IPS-NIHi11 (cell line): ENCODE data around the gene SLAMF8.
A peak's percentile ranks its signal among the peaks of the same experiment; 100 is the strongest.

Experiments
- DNase-seq: peaks from one replicate; pipeline ENCODE4 v3.0.0; 2012; ENCODE audit warnings: mixed read lengths, low spot score

SLAMF8 gene

DNA sequence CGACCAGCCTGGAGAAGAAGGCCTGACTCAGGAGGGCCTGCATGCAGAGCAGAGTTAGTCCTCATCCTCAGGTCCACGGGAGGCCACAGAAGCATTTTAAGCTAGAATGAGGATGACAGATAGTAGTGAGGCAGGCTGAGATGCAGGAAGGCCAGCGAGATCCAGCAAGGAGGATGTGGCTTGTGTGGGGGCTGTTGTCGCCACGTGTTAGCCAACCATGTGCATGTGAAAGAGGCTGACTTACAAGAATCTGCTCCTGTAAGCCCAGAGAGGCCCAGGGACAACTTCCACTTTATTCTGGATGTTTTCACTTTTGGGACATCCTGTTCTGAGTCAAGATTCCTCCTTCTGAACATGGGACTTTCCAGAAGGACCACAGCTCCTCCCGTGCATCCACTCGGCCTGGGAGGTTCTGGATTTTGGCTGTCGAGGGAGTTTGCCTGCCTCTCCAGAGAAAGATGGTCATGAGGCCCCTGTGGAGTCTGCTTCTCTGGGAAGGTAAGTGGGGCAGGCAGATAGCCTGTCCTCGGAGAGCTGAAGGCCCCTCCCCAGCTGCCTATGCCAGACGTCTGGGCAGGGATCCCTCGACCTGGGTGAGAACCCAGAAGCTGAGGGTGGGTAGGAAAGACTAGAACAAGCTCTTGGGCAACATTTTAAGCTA lies at the start of gene SLAMF8:
TSS of gene SLAMF8 (plus strand) at position 433 of the 661 bp plus-strand sequence. CDS start at position 459, 26 bp downstream.
- DNase-seq: no peak

DNA sequence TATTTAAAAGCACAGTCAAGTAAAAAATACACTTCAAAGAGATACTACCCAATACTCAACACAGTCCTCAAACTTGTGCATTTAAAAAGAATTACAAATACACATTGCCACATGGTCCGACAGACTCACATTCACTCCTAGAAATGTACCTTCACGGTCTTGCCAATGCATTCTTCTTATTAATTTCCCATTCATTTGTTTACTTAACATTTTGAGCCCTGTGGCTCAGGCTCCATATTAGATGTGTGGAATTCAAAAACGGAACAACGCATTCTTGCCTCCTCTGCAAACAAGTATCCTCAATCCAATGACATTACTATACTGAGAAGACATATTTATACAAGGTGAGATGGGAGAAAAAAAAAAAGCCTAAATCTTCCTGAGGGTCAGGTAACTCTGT lies 48.4 kb upstream of the SLAMF8 start:
- DNase-seq: no peak

DNA sequence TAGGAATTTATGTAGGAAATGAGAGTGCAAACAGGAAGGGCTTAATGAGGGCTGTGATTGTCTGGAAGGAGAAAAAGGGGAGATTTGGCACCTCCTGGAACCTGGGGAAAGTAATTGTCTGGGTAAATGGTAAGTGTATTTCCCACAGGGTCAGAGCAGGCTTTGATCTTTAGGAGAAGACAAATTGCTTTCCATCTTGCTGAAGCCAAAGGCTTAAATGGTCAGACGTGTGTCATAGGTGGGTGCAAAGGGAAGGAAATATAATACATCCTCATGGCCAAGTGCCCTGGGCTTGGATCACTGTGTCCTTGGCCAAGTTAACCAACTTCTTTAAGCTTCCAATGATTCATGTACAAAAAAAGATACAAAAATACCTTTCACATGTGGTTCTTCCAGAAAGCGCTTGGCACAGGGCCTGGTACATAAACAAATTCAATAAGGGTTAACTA lies 47.2 kb upstream of the SLAMF8 start:
- DNase-seq: no peak

DNA sequence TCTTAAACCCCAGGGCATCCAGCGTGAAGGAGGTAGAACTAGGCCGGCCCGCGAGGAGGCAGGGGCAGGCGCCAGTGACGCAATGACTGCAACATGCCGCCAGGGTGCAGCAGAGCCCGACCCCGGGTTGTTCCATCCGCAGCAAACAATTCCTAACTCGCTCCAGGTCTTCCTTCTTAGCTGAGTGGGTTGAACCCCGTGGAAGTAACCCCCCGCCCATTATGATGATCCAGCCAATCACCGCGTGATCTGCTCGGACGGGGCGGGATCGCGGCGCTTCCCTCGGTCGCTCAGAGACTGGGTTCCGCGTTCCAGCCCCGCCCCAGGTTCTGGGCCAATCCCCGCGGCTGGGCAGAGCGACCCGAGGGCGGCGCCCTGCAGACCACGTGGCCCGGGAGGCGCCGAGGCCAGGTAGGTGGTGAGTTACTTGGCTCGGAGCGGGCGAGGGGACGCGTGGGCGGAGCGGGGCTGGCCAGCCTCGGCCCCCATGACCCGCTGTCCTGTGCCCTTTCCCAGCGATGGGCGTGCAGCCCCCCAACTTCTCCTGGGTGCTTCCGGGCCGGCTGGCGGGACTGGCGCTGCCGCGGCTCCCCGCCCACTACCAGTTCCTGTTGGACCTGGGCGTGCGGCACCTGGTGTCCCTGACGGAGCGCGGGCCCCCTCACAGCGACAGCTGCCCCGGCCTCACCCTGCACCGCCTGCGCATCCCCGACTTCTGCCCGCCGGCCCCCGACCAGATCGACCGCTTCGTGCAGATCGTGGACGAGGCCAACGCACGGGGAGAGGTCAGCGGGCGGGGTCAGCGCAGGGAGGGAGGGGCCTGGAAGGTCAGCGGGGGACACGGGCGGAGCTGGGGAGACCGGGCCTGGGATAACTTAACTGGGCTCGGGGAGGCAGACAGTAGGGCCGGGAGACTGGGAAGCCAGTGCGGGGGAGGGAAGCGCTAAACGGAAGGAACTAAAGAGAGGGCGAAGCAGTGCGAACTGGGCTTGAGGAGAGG lies 45.8 kb upstream of the SLAMF8 start, which contains the start of gene DUSP23:
TSS of gene DUSP23 (plus strand) at position 380 of the 1,000 bp plus-strand sequence. CDS start at position 519, 139 bp downstream.
- peak; percentile 95 for DNase-seq

DNA sequence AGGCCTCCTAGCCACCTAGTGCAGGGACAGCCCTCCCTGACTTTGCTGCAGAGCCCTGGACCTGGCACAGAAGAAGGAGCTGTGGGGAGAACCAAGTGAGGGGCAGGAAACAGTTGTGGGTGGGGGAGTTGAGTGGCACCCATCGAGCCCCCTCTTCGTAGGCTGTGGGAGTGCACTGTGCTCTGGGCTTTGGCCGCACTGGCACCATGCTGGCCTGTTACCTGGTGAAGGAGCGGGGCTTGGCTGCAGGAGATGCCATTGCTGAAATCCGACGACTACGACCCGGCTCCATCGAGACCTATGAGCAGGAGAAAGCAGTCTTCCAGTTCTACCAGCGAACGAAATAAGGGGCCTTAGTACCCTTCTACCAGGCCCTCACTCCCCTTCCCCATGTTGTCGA lies 44.7 kb upstream of the SLAMF8 start:
- DNase-seq: no peak

DNA sequence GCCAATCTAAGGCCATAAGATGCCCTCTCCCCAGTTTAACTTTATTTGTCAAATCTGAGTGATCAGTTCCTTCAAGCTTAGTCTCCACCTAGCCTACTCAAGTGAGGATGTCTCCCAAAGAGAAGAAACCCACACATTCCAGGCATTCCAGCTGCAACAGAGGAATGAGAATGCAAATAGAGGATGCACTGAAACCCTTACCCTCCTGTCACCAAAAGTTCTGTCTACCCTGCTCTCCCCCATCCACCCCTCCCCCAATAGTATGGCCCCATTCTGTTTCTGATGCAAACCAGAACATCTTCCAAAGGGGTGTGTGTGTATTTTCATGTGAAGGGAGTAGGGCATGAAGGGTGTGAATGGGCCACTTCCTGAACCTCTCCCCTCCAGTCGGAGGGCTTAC lies 42.9 kb upstream of the SLAMF8 start:
- peak; percentile 13 for DNase-seq

DNA sequence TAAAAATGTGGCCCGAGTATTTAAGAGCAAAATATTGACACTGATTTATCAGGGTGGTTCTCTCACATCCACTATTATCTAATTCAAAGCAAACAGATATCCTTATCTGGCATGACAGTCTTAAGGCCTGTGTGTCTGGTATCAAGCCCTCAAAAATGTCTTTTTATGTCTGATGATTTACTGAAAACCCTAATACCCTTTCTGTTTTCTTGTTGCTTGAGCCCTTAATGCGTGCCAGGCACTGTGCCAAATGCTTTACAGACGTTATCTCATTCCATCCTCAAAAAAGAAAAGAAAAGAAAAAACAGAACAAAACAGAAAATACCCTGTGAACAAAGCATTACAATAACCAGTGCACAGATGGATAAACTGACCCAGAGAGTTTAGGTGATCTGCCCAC lies 40.2 kb upstream of the SLAMF8 start:
- no peak for DNase-seq

DNA sequence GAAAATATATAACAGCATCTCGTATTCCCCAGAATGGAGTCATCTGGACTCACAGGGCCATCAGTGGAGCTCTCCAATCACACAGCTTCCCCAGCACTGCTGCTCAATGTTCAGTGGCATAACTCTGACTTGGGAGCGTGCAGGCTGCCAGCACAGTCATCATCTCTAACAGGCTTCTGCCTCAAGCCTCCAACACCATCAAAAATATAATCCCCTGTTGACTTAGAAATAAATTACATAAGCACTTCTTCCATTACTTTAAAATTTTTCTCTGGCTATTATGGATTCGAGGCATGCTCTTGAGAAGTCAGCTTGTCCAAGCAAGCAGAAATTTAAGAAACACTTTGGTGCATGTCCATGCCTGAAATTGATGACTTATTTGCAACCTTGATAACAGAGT lies 39.7 kb upstream of the SLAMF8 start:
- no peak for DNase-seq

DNA sequence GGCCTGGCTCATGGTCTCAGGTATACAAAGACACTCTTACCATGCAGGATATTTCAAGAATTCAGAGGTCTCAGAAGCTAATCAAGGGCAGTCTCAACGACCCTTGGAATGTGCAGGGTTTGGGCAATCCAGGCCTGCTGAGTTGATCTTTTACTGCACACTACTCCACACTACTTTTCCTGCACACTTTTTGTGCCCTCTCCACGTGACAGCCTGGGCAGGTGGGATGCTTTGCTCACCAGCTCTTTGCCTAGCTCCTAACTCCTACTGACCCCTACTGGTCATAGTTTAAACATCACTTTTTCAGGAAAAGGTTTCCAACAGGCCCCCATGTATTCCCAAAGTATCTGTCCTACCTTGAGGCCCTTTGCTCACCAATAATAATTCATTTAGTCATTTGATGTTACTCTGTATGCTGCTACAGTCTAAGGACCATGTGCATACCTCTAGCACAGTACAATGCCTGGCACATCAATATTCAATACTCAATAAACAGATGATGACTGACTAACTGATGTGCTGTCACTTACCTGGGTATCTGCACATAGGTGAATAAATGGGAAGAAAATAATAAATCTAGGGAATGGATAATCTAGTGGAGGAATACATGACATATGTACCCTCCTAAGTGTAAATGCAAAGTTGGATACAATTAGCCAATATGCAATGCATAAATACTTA lies 36.3 kb upstream of the SLAMF8 start:
- DNase-seq: peak; percentile 80

DNA sequence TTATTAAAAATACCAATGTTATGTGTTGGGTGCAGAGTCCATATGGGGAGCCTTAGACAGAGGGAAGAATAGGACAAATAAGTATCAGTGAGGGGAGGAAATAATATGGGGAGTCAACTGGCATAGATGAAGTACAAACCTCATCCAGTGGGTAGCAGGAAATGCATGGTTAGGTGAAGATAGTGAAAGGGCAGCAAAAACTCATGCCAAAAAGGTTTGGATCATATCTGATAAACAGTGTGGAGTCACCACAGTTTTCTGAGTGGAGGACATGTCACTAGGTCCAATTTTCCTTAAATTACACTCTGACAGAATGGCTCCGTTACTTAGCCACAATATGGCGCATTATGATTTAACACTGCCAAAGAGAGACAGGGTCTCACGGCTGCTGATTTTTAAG lies 35.6 kb upstream of the SLAMF8 start:
- DNase-seq: no peak

DNA sequence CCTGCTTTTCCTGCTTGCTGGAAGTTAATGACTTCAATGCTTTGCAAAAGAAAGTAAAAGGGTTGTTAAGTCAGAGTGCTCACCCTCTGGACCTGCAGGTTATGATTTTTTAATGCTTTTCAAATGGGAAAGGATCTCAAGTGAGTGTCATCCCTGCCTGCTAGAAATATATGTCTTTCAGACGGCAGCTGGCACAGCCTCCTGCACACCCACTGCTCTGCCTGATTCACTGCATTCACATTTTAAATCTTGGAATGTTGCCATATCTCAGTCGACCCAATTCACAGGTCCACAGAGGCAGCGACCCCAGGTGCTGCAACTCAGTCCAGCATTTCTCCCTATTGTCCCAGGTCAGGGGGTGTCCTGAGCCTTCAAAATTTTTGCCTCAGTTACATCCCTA lies 35.2 kb upstream of the SLAMF8 start:
- DNase-seq: no peak

DNA sequence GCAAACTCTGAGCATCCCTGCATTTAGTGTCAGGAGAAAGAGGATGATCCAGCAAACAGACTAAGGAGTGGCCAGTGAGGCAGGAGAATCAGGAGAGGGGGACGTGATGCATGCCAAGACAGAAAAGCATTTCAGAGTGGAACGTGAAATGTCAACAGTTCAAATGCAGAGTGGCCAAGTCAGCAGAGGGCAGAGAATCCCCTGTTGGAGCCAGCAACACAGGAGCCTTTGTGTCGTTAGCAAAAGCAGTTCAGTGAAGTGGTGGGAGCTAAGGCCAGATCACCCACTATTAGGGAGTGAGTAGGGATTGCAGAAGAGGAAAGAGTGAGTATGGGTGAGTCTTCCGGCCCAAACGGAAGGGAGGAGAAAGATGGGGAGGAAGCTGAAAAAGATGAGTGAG lies 31.1 kb upstream of the SLAMF8 start:
- DNase-seq: no peak

DNA sequence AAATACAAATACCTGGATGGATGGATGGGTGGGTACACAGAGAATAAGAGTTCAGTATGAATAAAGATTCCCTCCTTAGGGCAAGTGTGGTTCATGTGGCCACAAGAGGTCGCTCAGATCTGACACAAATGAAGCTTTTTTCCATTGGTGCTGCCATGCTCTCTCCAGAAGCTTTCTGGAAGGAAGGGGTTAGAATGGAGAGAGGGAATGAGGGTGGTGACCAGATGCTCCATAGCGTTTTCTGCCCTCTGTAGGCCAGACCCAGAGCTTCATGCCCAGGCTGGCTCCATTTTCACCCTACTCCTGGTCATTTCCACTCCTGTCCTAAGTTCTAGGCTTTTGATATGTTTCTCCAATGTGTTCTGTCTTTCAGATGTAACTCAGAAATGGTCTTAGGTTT lies 27.8 kb upstream of the SLAMF8 start:
- DNase-seq: peak; percentile 85

DNA sequence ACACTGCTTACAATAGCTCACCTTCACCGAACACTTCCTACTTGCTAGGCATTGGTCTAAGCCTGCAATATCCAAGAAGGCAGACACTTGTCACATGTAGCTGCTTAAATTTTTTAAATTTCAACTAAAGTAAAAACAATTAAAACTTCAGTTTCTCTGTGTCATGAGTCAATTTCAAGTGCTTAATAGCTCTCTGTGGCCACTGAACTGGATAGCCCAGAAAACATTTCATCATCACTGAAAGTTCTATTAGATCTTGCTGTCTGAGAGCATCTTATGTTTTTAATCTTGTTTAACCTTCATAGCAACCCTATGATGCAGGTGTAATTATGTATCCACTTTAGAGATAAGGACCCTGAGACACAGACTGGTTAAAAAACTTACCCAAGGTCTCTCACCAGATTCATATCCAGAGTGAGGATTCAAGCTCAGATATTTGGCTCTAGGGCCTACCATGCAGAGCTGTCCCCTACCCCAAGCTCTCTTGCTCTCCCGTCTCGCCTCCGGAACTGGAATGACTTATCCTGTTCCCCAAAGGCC lies 27.2 kb upstream of the SLAMF8 start:
- DNase-seq: no peak

DNA sequence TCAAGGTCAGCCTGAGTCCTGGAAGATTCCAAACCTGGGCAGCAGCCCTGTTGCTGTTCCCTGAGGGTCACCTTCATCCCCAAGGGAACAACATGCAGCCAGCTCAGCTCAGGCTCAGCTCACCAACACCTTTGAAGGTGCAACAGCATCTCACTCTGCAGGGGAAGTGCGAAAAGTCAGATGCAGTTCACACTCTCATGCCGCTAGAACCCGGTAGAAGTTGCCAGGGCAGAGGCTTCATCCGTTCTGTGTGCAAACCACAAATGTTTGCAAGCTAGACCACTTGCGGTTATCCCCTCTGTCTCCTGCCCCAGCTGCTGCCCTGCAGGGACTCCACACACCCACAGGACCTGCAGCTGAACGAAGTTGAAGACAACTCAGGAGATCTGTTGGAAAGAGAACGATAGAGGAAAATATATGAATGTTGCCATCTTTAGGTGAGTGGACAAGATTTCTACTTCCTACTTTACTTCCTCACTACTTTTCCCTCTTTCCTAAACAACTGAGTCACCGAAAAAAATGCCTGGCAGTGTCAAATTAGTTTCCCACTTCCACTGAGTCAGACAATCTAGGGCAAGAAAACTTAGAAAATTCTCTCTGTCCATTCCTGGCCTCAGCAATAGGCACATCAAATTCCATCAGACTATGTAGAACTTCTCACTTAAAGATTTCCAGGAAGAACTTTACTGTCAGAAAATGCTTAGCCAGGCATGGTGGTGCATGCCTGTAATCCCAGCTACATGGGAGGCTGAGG lies 26.3 kb upstream of the SLAMF8 start:
- DNase-seq: no peak

DNA sequence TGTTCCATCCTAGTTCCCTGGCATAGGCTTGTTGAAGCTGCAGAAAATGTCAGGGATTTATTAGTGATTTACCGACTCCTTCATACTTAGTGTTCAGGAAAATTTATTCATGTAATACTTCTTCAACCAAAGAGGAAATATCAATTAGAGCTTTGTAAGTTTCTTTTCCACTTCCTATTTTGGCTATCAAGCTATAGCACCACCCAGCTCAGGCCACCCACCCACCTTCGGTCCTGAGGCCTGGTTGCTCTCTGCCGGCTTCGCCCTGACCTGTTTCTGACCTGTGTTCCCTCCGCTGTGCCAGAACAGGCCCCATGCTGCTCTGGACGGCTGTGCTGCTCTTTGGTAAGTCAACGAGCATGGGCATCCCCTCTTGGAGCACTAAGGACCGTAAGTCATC lies 24.6 kb upstream of the SLAMF8 start, which contains the start of gene FCRL6:
TSS of gene FCRL6 (plus strand) at position 250 of the 400 bp plus-strand sequence. CDS start at position 315, 65 bp downstream.
- no peak for DNase-seq

DNA sequence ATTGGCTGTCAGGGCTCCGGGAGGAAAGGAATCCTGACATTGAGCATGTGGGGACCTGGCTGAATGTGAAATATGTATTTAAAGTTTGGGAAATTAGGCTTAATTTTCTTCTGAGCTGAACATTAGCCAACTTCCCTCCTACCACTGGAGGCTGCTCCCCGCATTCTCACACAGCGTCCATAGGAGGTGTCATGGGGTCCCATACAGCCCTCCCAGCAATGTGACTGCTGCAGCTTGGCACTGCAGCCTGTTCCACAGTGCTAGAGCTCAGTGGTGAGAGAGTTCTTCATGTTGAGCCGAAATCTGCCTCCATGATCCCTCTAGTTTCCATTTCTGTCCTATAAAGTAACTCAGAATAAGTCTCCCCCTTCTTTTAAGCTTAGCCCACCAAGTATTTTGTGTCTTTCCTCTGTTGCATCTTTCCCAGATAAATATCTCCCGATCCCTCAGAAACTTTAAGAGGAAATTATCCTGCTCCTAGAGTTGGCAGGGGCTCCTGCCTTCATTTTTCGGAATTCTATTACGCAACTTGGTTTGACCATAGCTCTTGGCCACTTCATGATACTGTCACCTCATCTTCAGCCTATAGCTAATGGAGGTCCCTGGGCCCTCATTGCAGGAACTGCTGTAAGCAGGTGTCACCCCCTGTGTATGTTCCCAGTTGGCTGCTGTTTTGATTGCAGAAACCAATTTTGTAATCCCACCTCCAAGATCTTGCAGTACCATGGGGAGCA lies 22.6 kb upstream of the SLAMF8 start:
- DNase-seq: peak; percentile 39

DNA sequence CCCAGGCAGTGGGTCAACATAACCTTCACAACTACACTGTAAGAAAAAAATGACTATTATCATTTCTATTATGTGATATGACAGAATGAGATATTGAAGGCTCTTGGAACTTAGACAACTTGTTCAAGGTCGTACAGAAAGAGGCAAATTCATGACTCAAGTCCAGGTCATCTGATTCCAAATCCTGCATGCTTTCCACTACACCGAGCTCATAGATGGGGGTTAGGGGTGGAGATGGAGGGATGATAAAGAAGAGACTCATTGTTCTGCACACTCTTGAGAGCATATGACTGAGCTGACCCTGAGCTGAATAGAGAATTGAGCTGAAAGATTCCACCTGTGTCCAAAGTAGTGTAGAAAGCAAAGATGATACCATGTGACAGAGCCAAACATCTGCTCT lies 21.7 kb upstream of the SLAMF8 start:
- no peak for DNase-seq

DNA sequence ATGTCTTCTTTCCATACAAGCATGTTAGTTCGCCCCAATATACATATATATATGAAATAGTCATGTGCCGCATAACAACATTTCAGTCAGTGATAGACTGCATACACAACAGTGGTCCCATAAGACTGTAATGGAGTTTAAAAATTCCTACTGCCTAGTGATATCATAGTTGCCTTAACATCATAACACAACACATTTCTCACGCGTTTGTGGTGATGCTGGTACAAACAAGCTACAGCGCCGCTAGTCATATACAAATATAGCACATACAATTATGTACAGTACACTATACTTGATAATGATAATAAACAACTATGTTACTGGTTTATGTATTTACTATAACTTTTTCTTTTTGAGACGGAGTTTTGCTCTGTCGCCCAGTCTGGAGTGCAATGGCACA lies 10.7 kb upstream of the SLAMF8 start:
- DNase-seq: no peak

DNA sequence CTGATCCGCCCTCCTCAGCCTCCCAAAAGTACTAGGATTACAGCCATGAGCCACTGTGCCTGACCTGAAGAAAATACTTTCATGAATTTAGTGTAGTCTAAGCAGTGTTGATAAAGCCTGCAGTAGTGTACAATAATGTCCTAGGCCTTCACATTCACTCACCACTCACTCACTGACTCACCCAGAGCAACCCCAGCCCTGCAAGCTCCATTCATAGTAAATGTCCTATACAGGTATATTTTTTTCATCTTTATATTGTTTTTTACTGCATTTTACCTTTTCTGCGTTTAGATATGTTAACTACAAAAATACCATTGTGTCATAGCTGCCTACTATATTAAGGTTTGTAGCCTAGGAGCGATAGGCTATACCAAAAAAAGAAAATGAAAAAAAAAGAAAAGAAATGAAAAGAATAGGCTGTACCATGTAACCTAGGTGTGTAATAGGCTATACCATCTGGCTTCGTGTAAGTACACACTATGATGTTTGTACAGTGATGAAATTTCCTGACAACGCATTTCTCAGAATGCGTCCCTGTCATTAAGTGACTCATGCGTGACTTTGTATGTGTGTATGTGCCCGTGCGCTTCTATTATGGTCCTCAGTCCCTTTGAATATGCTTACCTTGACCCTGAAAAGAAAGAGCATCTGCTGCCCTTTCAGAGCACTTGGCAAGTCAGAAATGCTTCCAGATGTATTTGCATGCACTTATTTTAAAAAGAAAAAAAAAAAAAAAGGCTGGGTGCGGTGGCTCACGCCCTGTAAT lies 9.2 kb upstream of the SLAMF8 start:
- DNase-seq: no peak
